ENCODE data around the gene PHC3. TPM values are rescaled to one million over a fixed set of nuclear protein-coding genes. Genes with fewer than 3 reads are reported as not detected.

Gene PHC3
- polyA plus RNA-seq, 2 of the 4 experiments (the other 2 are of a cell fraction): 10.8 to 49.1 TPM

DNA sequence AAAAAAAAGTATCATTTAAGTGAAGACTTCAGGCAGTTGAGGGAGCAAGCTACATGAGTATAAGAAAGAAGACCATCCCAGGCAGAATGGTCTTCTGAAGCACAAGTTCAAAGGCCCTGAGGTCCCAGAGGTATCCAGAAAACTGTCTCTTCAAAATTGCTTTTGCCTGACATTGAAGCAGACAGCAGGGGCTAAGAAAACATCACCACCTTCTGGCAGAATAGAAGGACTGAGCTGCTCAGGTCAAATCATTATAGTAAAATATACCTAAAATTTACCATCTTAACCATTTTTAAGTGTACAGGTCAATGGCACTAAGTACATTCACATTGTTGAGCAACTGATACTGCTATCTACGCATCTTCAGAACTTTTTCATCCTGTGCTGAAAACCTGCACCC is 127.3 kb downstream of the PHC3 start (continued):
- TF ChIP-seq MYC (IDR thresholded peaks at IDR 0.05; ENCODE audit: borderline replicate concordance, low read length): no peak

GRCh38 chr3:170052398-170052797 is 129.1 kb downstream of the PHC3 start:
- H3K27ac ChIP-seq: no peak overlapping the region
- FAIRE-seq: no peak
- H3K4me1 ChIP-seq: no peaks in the 10 kb centered on the region
- ATAC-seq: no peak
- TF ChIP-seq RARB (CRISPR knock-in tag; IDR thresholded peaks at IDR 0.05) (no peak), NR3C1 (IDR thresholded peaks at IDR 0.05) (no peak), HOXA7 (CRISPR knock-in tag; IDR thresholded peaks at IDR 0.05) (no peak), REST (IDR thresholded peaks at IDR 0.05) (no peak), CHD4 (IDR thresholded peaks at IDR 0.05; ENCODE audit: borderline replicate concordance) (no peak), CHD2 (IDR thresholded peaks at IDR 0.05; ENCODE audit: low read length, partially characterized antibody) (no peak), EHMT2 (IDR thresholded peaks at IDR 0.05; ENCODE audit: low read depth) (no peak), ZNF302 (CRISPR knock-in tag; IDR thresholded peaks at IDR 0.05) (no peak)
- ChIA-PET CTCF (interaction anchor here (1.2 kb wide), 1 partner anchor 13 kb away, joined by 3 read pairs; no protein-coding TSS in a partner anchor), POLR2A (no interaction called here)
- H3K4me2 ChIP-seq: no peak overlapping the region
- H3K9me3 ChIP-seq: no peaks in the 10 kb centered on the region
- no peak for DNase-seq (ENCODE audit: low read depth in 1 of 2, low spot score in 1 of 2)
- no peak overlapping the region for H3K4me3 ChIP-seq

GRCh38 chr3:170050753-170051152 is 130.8 kb downstream of the PHC3 start:
- ChIA-PET CTCF (interaction anchor here (1.1 kb wide), 1 partner anchor 14 kb away, joined by 5 read pairs; no protein-coding TSS in a partner anchor), POLR2A (no interaction called here)
- DNase-seq (ENCODE audit: low read depth in 1 of 2, low spot score in 1 of 2) (no peak), ATAC-seq (no peak), FAIRE-seq (no peak)
- H3K9me3 ChIP-seq: no peaks in the 10 kb centered on the region
- H3K27ac ChIP-seq: no peak overlapping the region
- no peak overlapping the region for H3K4me2 ChIP-seq
- 62% methylated on average over 4 of the region's 4 CpGs for WGBS (ENCODE audit: missing lambda C conversion rate)
- H3K4me3 ChIP-seq: no peak overlapping the region
- TF ChIP-seq CHD2 (IDR thresholded peaks at IDR 0.05; ENCODE audit: low read length, partially characterized antibody) (no peak), MAZ (IDR thresholded peaks at IDR 0.05; ENCODE audit: borderline replicate concordance, low read depth, low read length) (no peak), FOSB (CRISPR knock-in tag; IDR thresholded peaks at IDR 0.05) (no peak), HEYL (CRISPR knock-in tag; IDR thresholded peaks at IDR 0.05) (no peak), HES2 (IDR thresholded peaks at IDR 0.05) (no peak), ZFP36 (IDR thresholded peaks at IDR 0.05; ENCODE audit: borderline replicate concordance, partially characterized antibody) (no peak)
- no peaks in the 10 kb centered on the region for H3K4me1 ChIP-seq

DNA sequence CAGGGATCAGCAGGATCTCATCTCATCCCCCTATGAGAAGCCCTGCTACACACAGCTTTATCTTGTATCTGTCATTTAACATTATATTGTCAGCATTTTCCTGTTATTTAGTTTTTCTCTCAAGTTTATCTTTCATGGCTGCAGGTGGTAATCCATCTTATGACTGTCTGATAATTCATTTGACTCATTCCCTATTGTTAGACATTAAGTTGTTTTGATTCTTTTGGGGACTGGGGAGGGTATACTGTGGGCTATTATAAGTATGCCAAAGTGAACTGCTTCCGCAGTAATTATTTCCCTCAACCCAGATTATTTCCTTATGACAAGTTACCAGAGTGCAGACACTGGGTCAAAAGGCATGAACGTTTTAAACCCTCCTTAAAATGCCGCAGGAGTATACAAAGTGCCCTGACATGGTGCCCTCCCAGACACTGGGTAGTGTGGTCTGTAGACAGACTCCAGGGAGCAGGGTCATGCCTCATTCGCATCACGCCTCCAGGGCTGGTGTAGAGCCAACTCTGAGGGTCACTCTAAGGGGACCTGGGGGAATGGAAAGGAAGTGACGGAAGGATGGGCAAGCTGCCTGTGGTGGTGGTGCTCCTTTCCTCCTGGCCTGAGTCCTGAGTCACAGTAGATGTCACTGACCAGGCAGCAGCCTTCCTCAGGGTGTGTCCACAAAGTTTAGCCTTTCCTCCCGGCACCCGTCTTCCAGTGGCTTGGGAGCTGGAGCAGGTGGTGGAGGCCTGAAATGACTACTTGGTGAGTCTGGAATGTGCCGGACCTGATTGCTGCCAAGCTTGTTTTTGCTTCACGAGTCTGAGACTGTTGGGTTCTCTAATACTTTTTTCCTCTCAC is 132.2 kb downstream of the PHC3 start:
- no peak for DNase-seq (ENCODE audit: low read depth in 1 of 2, low spot score in 1 of 2)
- ChIA-PET POLR2A (no interaction called here), CTCF (interaction anchor here (0.6 to 1.1 kb wide), 4 partner anchors 12 to 140 kb away, joined by 3 to 5 read pairs (median 3); no protein-coding TSS in a partner anchor)
- no peak overlapping the region for H3K4me2 ChIP-seq
- H3K4me3 ChIP-seq: no peak overlapping the region
- no peaks in the 10 kb centered on the region for H3K9me3 ChIP-seq
- 65% methylated on average over 10 of the region's 10 CpGs for WGBS (ENCODE audit: missing lambda C conversion rate)
- ATAC-seq: peak; percentile 47 to 52; a peak in 4 of 6 replicates
- no peak for FAIRE-seq
- no peaks in the 10 kb centered on the region for H3K4me1 ChIP-seq
- no peak overlapping the region for H3K27ac ChIP-seq
- TF ChIP-seq BHLHE40 (IDR thresholded peaks at IDR 0.05; ENCODE audit: low read depth, low read length) (no peak), MAZ (IDR thresholded peaks at IDR 0.05; ENCODE audit: borderline replicate concordance, low read depth, low read length) (no peak), ZFP36 (IDR thresholded peaks at IDR 0.05; ENCODE audit: borderline replicate concordance, partially characterized antibody) (no peak), HMGXB4 (CRISPR knock-in tag; IDR thresholded peaks at IDR 0.05; ENCODE audit: borderline replicate concordance) (no peak), HOXB5 (CRISPR knock-in tag; IDR thresholded peaks at IDR 0.05) (no peak), REST (IDR thresholded peaks at IDR 0.05) (no peak), RFX5 (IDR thresholded peaks at IDR 0.05) (no peak), ESRRA (IDR thresholded peaks at IDR 0.05; ENCODE audit: borderline replicate concordance, low read length) (no peak), CBX2 (IDR thresholded peaks at IDR 0.05; ENCODE audit: borderline replicate concordance, low read depth) (no peak)

Measured in A549 (cell line).